GM19238 (cell line): ENCODE measurements around the gene ZMAT2.
A peak's percentile ranks its signal among the peaks of the same experiment; 100 is the strongest.
"Not testable (repeated sequence)": the region's sequence is repeated elsewhere in the genome, so short reads cannot be mapped to it uniquely, and the experiment has no call there.

Source experiments
- DNase-seq: peaks from one replicate; pipeline ENCODE4 v3.0.0; 2011; ENCODE audit warnings: low spot score; ENCODE audit not compliant: insufficient read length

The ZMAT2 gene

GRCh38 chr5:140708787-140709186, 8.5 kb downstream of the ZMAT2 start:
- DNase-seq: not testable (repeated sequence)

- peak; percentile 57 for DNase-seq
Measured at GRCh38 chr5:140710899-140711552, 10.8 kb downstream of the ZMAT2 start.

GRCh38 chr5:140711794-140712193, 11.5 kb downstream of the ZMAT2 start:
- no peak for DNase-seq

GRCh38 chr5:140713562-140714094, 13.4 kb downstream of the ZMAT2 start:
- no peak for DNase-seq

GRCh38 chr5:140716238-140716637, 16.0 kb downstream of the ZMAT2 start:
- not testable (repeated sequence) for DNase-seq

GRCh38 chr5:140718266-140718592, 18.0 kb downstream of the ZMAT2 start:
- no peak for DNase-seq

GRCh38 chr5:140720738-140721137, 20.5 kb downstream of the ZMAT2 start:
- DNase-seq: not testable (repeated sequence)

- DNase-seq: not testable (repeated sequence)
Measured at GRCh38 chr5:140721395-140721794, 21.1 kb downstream of the ZMAT2 start.

GRCh38 chr5:140725799-140726471, 25.7 kb downstream of the ZMAT2 start:
- peak; percentile 21 for DNase-seq

- DNase-seq: no peak
Measured at GRCh38 chr5:140733098-140733497, 32.9 kb downstream of the ZMAT2 start.

- no peak for DNase-seq
Measured at GRCh38 chr5:140734354-140734753, 34.1 kb downstream of the ZMAT2 start.

GRCh38 chr5:140737486-140737885, 37.2 kb downstream of the ZMAT2 start:
- DNase-seq: no peak

GRCh38 chr5:140741967-140742366, 41.7 kb downstream of the ZMAT2 start:
- no peak for DNase-seq

- no peak for DNase-seq
Measured at GRCh38 chr5:140753561-140753960, 53.3 kb downstream of the ZMAT2 start.
